Skeletal muscle tissue (tissue), 4 donors: ENCODE data around the gene ADGRG3. TPM values are rescaled to one million over a fixed set of nuclear protein-coding genes. Genes with fewer than 3 reads are reported as not detected.

Source experiments
- H3K27ac ChIP-seq: one replicate; pipeline ENCODE4 v1.7.0; 2013; ENCODE audit warnings: mild to moderate bottlenecking, low read depth, low read length, inconsistent platforms
- H3K27me3 ChIP-seq, 3 donors: one replicate each; pipeline ENCODE4 v1.7.0; 2013; ENCODE audit warnings: low read length in 3 of 3; ENCODE audit not compliant: control insufficient read depth in 3 of 3, insufficient read depth in 3 of 3
- H3K36me3 ChIP-seq, 3 donors: one replicate each; pipeline ENCODE4 v1.7.0; 2013; ENCODE audit warnings: low read length in 3 of 3; ENCODE audit not compliant: control insufficient read depth in 3 of 3, insufficient read depth in 3 of 3
- H3K4me1 ChIP-seq, 3 donors: one replicate each; pipeline ENCODE4 v1.7.0; 2013; ENCODE audit warnings: low read length in 3 of 3, mild to moderate bottlenecking in 3 of 3; ENCODE audit not compliant: control insufficient read depth in 3 of 3, insufficient read depth in 3 of 3
- H3K4me3 ChIP-seq, 3 donors: one replicate each; pipeline ENCODE4 v1.7.0; 2013; ENCODE audit warnings: low read length in 3 of 3
- H3K9ac ChIP-seq, 3 donors: one replicate each; pipeline ENCODE4 v1.7.0; 2013; ENCODE audit warnings: low read length in 3 of 3, mild to moderate bottlenecking in 3 of 3, moderate library complexity in 2 of 3, low read depth in 1 of 3
- H3K9me3 ChIP-seq, 3 donors: one replicate each; pipeline ENCODE4 v1.7.0; 2013; ENCODE audit warnings: low read length in 3 of 3; ENCODE audit not compliant: control insufficient read depth in 3 of 3
- total RNA-seq: library from RNA; depleted of rRNA; stranded (reverse); fragments of >200 nt; gene quantifications from one replicate; pipeline ENCODE4 v1.2.3, GENCODE V29; 2014
- donor health status: Osteomylitis.

Gene ADGRG3
- total RNA-seq, 1 donor from 2014 or later = 0.52 TPM

- no peaks in the 10 kb centered on the region for H3K9me3 ChIP-seq
- peaks cover 6 to 28% (median 28%) of the 10 kb centered on the region in 3 donors for H3K4me1 ChIP-seq
- H3K27ac ChIP-seq = peak overlapping the region; percentile 60
- H3K4me3 ChIP-seq = no peak overlapping the region
- H3K27me3 ChIP-seq = peaks cover 11 to 30% (median 15%) of the 10 kb centered on the region in 3 donors
- peak overlapping the region in 1 of 3 donors; percentile 50 for H3K9ac ChIP-seq
- peaks cover 0 to 4% (median 0%) of the 10 kb centered on the region in 3 donors for H3K36me3 ChIP-seq
These were observed 22.3 kb upstream of the ADGRG3 start for GRCh38 chr16:57645691-57646387.

GRCh38 chr16:57646388-57647039 lies 21.6 kb upstream of the ADGRG3 start:
- Histone ChIP-seq H3K36me3 (peaks cover 0 to 7% (median 0%) of the 10 kb centered on the region in 3 donors), H3K4me1 (peaks cover 4 to 28% (median 25%) of the 10 kb centered on the region in 3 donors), H3K27ac (peak overlapping the region; percentile 52), H3K4me3 (no peak overlapping the region), H3K9ac (no peak overlapping the region), H3K9me3 (no peaks in the 10 kb centered on the region), H3K27me3 (peaks cover 11 to 36% (median 19%) of the 10 kb centered on the region in 3 donors)

GRCh38 chr16:57647136-57647875 lies 20.8 kb upstream of the ADGRG3 start:
- Histone ChIP-seq H3K4me3 (no peak overlapping the region), H3K36me3 (peaks cover 0 to 7% (median 0%) of the 10 kb centered on the region in 3 donors), H3K27ac (peak overlapping the region; percentile 76), H3K9me3 (no peaks in the 10 kb centered on the region), H3K9ac (no peak overlapping the region), H3K27me3 (peaks cover 11 to 43% (median 19%) of the 10 kb centered on the region in 3 donors), H3K4me1 (peaks cover 4 to 28% (median 25%) of the 10 kb centered on the region in 3 donors)

GRCh38 chr16:57648125-57648524 lies 20.0 kb upstream of the ADGRG3 start:
- Histone ChIP-seq H3K27ac (peak overlapping the region; percentile 76), H3K4me1 (peaks cover 4 to 26% (median 25%) of the 10 kb centered on the region in 3 donors), H3K4me3 (no peak overlapping the region)

GRCh38 chr16:57648581-57649442 lies 19.3 kb upstream of the ADGRG3 start:
- H3K4me1 ChIP-seq = peaks cover 4 to 26% (median 25%) of the 10 kb centered on the region in 3 donors

More at GRCh38 chr16:57648125-57648524, 20.0 kb upstream of the ADGRG3 start:
- Histone ChIP-seq H3K27me3 (peaks cover 11 to 44% (median 19%) of the 10 kb centered on the region in 3 donors), H3K36me3 (peaks cover 0 to 7% (median 0%) of the 10 kb centered on the region in 3 donors), H3K9me3 (no peaks in the 10 kb centered on the region), H3K9ac (no peak overlapping the region)

GRCh38 chr16:57649443-57649751 lies 18.7 kb upstream of the ADGRG3 start:
- Histone ChIP-seq H3K4me3 (no peak overlapping the region), H3K27me3 (peaks cover 11 to 46% (median 19%) of the 10 kb centered on the region in 3 donors), H3K9me3 (no peaks in the 10 kb centered on the region), H3K9ac (no peak overlapping the region), H3K36me3 (peaks cover 0 to 5% (median 0%) of the 10 kb centered on the region in 3 donors), H3K4me1 (peaks cover 4 to 22% (median 21%) of the 10 kb centered on the region in 3 donors), H3K27ac (no peak overlapping the region)

More at GRCh38 chr16:57648581-57649442, 19.3 kb upstream of the ADGRG3 start:
- peaks cover 11 to 48% (median 19%) of the 10 kb centered on the region in 3 donors for H3K27me3 ChIP-seq
- no peak overlapping the region for H3K4me3 ChIP-seq
- no peak overlapping the region for H3K9ac ChIP-seq
- H3K9me3 ChIP-seq = no peaks in the 10 kb centered on the region
- peak overlapping the region; percentile 76 for H3K27ac ChIP-seq
- H3K36me3 ChIP-seq = peaks cover 0 to 7% (median 0%) of the 10 kb centered on the region in 3 donors

- Histone ChIP-seq H3K4me3 (no peak overlapping the region), H3K27ac (no peak overlapping the region), H3K9ac (no peak overlapping the region), H3K36me3 (peaks cover 0 to 3% (median 0%) of the 10 kb centered on the region in 3 donors), H3K4me1 (peaks cover 4 to 17% (median 17%) of the 10 kb centered on the region in 3 donors), H3K9me3 (no peaks in the 10 kb centered on the region), H3K27me3 (peaks cover 11 to 44% (median 19%) of the 10 kb centered on the region in 3 donors)
These were observed 18.3 kb upstream of the ADGRG3 start for GRCh38 chr16:57649846-57650245.

- no peaks in the 10 kb centered on the region for H3K9me3 ChIP-seq
- peaks cover 0 to 5% (median 0%) of the 10 kb centered on the region in 3 donors for H3K36me3 ChIP-seq
- H3K27ac ChIP-seq = no peak overlapping the region
- no peak overlapping the region for H3K9ac ChIP-seq
- peaks cover 2 to 15% (median 11%) of the 10 kb centered on the region in 3 donors for H3K4me1 ChIP-seq
- H3K4me3 ChIP-seq = no peak overlapping the region
- H3K27me3 ChIP-seq = peaks cover 11 to 40% (median 24%) of the 10 kb centered on the region in 3 donors
These were observed 16.5 kb upstream of the ADGRG3 start for GRCh38 chr16:57651344-57652333.
